PFSK-1 (cell line): ENCODE measurements around the gene MAP2K6.

Source experiments
- FOXP2 ChIP-seq: optimal IDR thresholded peaks from 2 replicates; pipeline ENCODE3; 2011; ENCODE audit warnings: borderline replicate concordance, control low read depth, inconsistent platforms; ENCODE audit not compliant: insufficient read depth; ENCODE audit errors: extremely low read length, extremely low read depth
- POLR2AphosphoS5 ChIP-seq: IDR thresholded peaks from 2 replicates; pipeline ENCODE4 v1.6.1; 2012; ENCODE audit warnings: low read depth, mild to moderate bottlenecking, control low read depth, low read length, moderate library complexity
- REST ChIP-seq, 2 experiments: IDR thresholded peaks; 2 replicates each; pipeline versions ENCODE4 v1.6.1 to v1.8.0; 2011 to 2012; ENCODE audit warnings: low read depth in 2 of 2, low read length in 2 of 2, control low read depth in 1 of 2, inconsistent platforms in 1 of 2, mild to moderate bottlenecking in 1 of 2, moderate library complexity in 1 of 2; ENCODE audit not compliant: insufficient read depth in 1 of 2
- SIN3A ChIP-seq: IDR thresholded peaks from 2 replicates; pipeline ENCODE4 v1.6.1; 2012; ENCODE audit warnings: mild to moderate bottlenecking, low read length, moderate library complexity, borderline replicate concordance; ENCODE audit not compliant: insufficient read depth
- TAF1 ChIP-seq: IDR thresholded peaks from 2 replicates; pipeline ENCODE4 v1.6.1; 2012; ENCODE audit warnings: low read length, control low read depth, borderline replicate concordance; ENCODE audit not compliant: insufficient read depth

MAP2K6 gene

DNA sequence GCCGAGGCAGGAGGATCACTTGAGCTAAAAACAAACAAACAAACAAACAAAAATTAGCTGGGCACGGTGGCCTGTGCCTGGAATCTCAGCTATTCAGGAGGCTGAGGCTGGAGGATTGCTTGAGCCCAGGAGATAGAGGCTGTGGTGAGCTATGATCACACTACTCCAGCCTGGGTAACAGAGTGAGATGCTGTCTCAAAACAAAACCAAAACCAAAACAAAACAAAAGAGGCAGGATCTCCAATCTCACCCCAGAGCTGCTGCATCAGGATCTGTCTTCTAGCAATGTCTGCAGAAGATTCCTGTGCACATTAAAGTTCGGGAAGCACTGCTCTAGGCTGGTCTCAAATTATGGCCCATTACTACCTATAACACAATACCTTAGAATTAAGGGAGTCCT, 43.1 kb downstream of the MAP2K6 start:
- TF ChIP-seq SIN3A (no peak), TAF1 (no peak), REST (IDR thresholded peaks at IDR 0.05; ENCODE audit: insufficient read depth in 1 of 2, low read depth in 2 of 2, low read length in 2 of 2) (no peak), POLR2AphosphoS5 (no peak), FOXP2 (no peak)

- no peak for TF ChIP-seq FOXP2
These were observed 46.7 kb downstream of the MAP2K6 start for GRCh38 chr17:69460963-69461922.

DNA sequence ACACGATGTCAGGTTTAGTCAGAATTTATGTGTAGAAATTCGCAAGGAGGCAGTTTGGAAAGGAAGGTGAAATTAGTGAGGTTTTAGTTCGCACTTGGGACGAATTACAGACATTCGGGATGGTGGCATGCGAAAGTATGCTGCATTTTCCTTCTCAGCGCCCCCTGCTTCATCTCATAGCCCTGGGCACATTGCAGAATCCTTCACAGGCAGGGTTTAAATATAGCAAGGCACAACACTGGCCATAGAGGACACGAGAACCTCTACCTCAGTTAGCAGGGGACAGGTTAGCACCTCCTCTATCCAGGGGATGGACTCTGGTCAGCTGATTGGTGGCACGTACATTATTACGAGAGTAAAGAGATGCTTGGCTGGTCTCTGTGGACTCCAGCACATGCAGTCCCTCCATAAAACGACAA, 47.5 kb downstream of the MAP2K6 start:
- TF ChIP-seq SIN3A: no peak
- TF ChIP-seq REST (IDR thresholded peaks at IDR 0.05; ENCODE audit: insufficient read depth in 1 of 2, low read depth in 2 of 2, low read length in 2 of 2): no peak
- TF ChIP-seq FOXP2: no peak
- TF ChIP-seq POLR2AphosphoS5: no peak
- TF ChIP-seq TAF1: no peak

GRCh38 chr17:69462882-69463281, 48.4 kb downstream of the MAP2K6 start:
- TF ChIP-seq REST (IDR thresholded peaks at IDR 0.05; ENCODE audit: insufficient read depth in 1 of 2, low read depth in 2 of 2, low read length in 2 of 2) (no peak), TAF1 (no peak), POLR2AphosphoS5 (no peak), FOXP2 (no peak), SIN3A (no peak)

- no peak for TF ChIP-seq REST (IDR thresholded peaks at IDR 0.05; ENCODE audit: insufficient read depth in 1 of 2, low read depth in 2 of 2, low read length in 2 of 2)
- TF ChIP-seq TAF1: no peak
- no peak for TF ChIP-seq POLR2AphosphoS5
- TF ChIP-seq SIN3A: no peak
- no peak for TF ChIP-seq FOXP2
These were observed 52.0 kb downstream of the MAP2K6 start for GRCh38 chr17:69466451-69466850.
